Measurements from ENCODE around the gene KDM1A. TPM values are rescaled to one million over a fixed set of nuclear protein-coding genes. Genes with fewer than 3 reads are reported as not detected.
A peak's percentile ranks its signal among the peaks of the same experiment; 100 is the strongest.

The KDM1A gene
- total and polyA plus RNA-seq, 2 donors (not counting 3 experiments of a cell fraction or from before 2014, with no cell fraction given) = 105 to 111 TPM

DNA sequence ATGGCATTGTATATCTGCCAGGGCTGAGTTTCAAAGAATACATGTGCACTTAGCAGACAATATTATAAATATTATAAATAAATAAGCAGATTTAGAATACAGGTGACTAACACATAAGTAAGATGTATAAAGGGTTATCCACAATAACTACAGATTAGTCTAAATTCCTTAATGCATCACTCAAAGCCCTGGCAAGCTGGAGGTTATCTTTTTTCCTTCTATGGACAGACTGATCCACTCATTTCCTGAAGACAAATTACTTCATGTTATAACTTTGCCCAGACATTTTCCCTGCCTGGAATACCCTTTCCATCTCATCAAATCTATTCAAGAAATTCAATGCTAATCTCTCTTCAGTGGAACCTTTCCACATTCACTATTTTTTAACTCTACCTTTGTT, 110.6 kb downstream of the KDM1A start:
- peaks cover 67% of the 10 kb centered on the region for H3K4me1 ChIP-seq (ENCODE audit: control insufficient read depth, extremely low read depth, insufficient read depth, low read length)
- no peaks in the 10 kb centered on the region for H3K9me1 ChIP-seq (replicated peaks; ENCODE audit: control insufficient read depth, extremely low read depth, insufficient read depth, low read length)
- no peaks in the 10 kb centered on the region for H3K9me3 ChIP-seq (replicated peaks; ENCODE audit: control insufficient read depth, insufficient read depth, low read length)
- H3K79me2 ChIP-seq (ENCODE audit: control insufficient read depth, insufficient read depth, low read length) = peaks cover 96% of the 10 kb centered on the region
- peaks cover 20% of the 10 kb centered on the region for H4K20me1 ChIP-seq (replicated peaks; ENCODE audit: control insufficient read depth, extremely low read depth, insufficient read depth, low read length)
- H2AFZ ChIP-seq (ENCODE audit: low read depth, low read length) = no peak overlapping the region
- dilution Hi-C loops (cut with MboI; ENCODE audit: extremely low pct_ligation_motif_present, low sequenced_read_pairs) (no loop called here), intact Hi-C loops (cut with micrococcal nuclease) (loop anchor here (1.0 kb wide), 1 partner anchor 27 kb away; no protein-coding TSS in a partner anchor)
- TF ChIP-seq EZH2 (IDR thresholded peaks at IDR 0.05; ENCODE audit: borderline replicate concordance, low read depth, low read length, severe bottlenecking) (no peak), POLR2A (IDR thresholded peaks at IDR 0.05; ENCODE audit: low read depth, low read length) (peak; percentile 40), FOS (IDR thresholded peaks at IDR 0.05; ENCODE audit: borderline replicate concordance, insufficient read depth, low read length) (peak; percentile 64), POLR2AphosphoS5 (IDR thresholded peaks at IDR 0.05; ENCODE audit: insufficient read depth, low read depth, low read length) (no peak), JUN (IDR thresholded peaks at IDR 0.05; ENCODE audit: borderline replicate concordance, insufficient read depth, insufficient read length, low read depth) (peak; percentile 42), MYC (IDR thresholded peaks at IDR 0.05; ENCODE audit: low read depth, low read length) (no peak), GATA2 (IDR thresholded peaks at IDR 0.05; ENCODE audit: insufficient read depth, insufficient read length, low read depth, low read length) (peak; percentile 77)
- TF ChIP-seq, protein P1, sequence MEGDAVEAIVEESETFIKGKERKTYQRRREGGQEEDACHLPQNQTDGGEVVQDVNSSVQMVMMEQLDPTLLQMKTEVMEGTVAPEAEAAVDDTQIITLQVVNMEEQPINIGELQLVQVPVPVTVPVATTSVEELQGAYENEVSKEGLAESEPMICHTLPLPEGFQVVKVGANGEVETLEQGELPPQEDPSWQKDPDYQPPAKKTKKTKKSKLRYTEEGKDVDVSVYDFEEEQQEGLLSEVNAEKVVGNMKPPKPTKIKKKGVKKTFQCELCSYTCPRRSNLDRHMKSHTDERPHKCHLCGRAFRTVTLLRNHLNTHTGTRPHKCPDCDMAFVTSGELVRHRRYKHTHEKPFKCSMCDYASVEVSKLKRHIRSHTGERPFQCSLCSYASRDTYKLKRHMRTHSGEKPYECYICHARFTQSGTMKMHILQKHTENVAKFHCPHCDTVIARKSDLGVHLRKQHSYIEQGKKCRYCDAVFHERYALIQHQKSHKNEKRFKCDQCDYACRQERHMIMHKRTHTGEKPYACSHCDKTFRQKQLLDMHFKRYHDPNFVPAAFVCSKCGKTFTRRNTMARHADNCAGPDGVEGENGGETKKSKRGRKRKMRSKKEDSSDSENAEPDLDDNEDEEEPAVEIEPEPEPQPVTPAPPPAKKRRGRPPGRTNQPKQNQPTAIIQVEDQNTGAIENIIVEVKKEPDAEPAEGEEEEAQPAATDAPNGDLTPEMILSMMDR (IDR thresholded peaks at IDR 0.05; ENCODE audit: extremely low read depth in 1 of 2, insufficient read depth in 1 of 2, low read depth in 1 of 2, low read length in 2 of 2) = no peak
- TF ChIP-seq, protein P2, sequence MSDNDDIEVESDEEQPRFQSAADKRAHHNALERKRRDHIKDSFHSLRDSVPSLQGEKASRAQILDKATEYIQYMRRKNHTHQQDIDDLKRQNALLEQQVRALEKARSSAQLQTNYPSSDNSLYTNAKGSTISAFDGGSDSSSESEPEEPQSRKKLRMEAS (IDR thresholded peaks at IDR 0.05; ENCODE audit: insufficient read depth, insufficient read length) = no peak
- peak overlapping the region; percentile 39 for H3K9ac ChIP-seq (replicated peaks; ENCODE audit: extremely low read depth, insufficient read depth, low read length)
- POLR2A ChIA-PET = interaction anchor here (1.6 kb wide), 1 partner anchor 34 kb away, joined by 4 read pairs; no protein-coding TSS in a partner anchor
- peak; percentile 78 for DNase-seq (ENCODE audit: low read depth, low spot score)
- CTCF ChIA-PET = interaction anchor here (1.6 to 4.9 kb wide), 3 partner anchors 10 to 54 kb away, joined by 5 to 28 read pairs (median 12); no protein-coding TSS in a partner anchor
- no peaks in the 10 kb centered on the region for H3K36me3 ChIP-seq (ENCODE audit: control insufficient read depth in 2 of 2, extremely low read depth in 1 of 2, insufficient read depth in 2 of 2, low read length in 2 of 2)
- FAIRE-seq = peak; percentile 73
- H3K4me2 ChIP-seq (ENCODE audit: insufficient read depth, low read length) = peak overlapping the region; percentile 72
- peak overlapping the region; percentile 76 for H3K27ac ChIP-seq (ENCODE audit: insufficient read depth, low read depth, low read length)
- no peaks in the 10 kb centered on the region for H3K27me3 ChIP-seq (ENCODE audit: control insufficient read depth in 2 of 2, insufficient read depth in 2 of 2, low read length in 2 of 2)
- BruUV-seq (replicated peaks) = no TSS peak
- H3K4me3 ChIP-seq (replicated peaks in 1 of 3; ENCODE audit: insufficient read depth in 1 of 3, low read depth in 1 of 3, low read length in 3 of 3) = no peak overlapping the region
